H1 (cell line): ENCODE data around the gene RFT1. TPM values are rescaled to one million over a fixed set of nuclear protein-coding genes. Genes with fewer than 3 reads are reported as not detected.

Experiments used
- CTCF ChIA-PET: fragments of 300-600 bp; sonication (Branson Sonifier 250); formaldehyde crosslinking; loops from one replicate; lab custom pipeline; 2021; ENCODE audit not compliant: partially characterized antibody; lab: Charles Lee
- POLR2A ChIA-PET: fragments of 300-600 bp; sonication (Branson Sonifier 250); formaldehyde crosslinking; loops from one replicate; lab custom pipeline; 2021; ENCODE audit warnings: inconsistent platforms; ENCODE audit not compliant: partially characterized antibody; lab: Charles Lee
- DNase-seq, 2 experiments: peaks; one replicate each; pipeline versions ENCODE4 v3.0.0 to v3.0.0-alpha.2; 2010 to 2022; ENCODE audit warnings: low spot score in 2 of 2, low read depth in 1 of 2, mixed read lengths in 1 of 2
- FAIRE-seq: peaks from 2 replicates; lab custom pipeline; 2011; peaks lifted over from hg19 to GRCh38; lab: Jason Lieb, UNC
- H2AFZ ChIP-seq: 2 replicates; pipeline ENCODE4 v1.8.1; 2012; ENCODE audit warnings: low read length, inconsistent platforms
- H2AK5ac ChIP-seq: 2 replicates; pipeline ENCODE4 v1.6.1; 2013; ENCODE audit warnings: low read depth, low read length
- H2BK120ac ChIP-seq: replicated peaks from 2 replicates; pipeline ENCODE3; 2013; ENCODE audit warnings: low read depth, low read length, inconsistent platforms
- H2BK12ac ChIP-seq: 2 replicates; pipeline ENCODE4 v1.6.1; 2013; ENCODE audit warnings: low read depth, low read length
- H2BK15ac ChIP-seq: 2 replicates; pipeline ENCODE4 v1.6.1; 2013; ENCODE audit warnings: low read length
- H2BK20ac ChIP-seq: 2 replicates; pipeline ENCODE4 v1.6.1; 2013; ENCODE audit warnings: low read length
- H2BK5ac ChIP-seq: 2 replicates; pipeline ENCODE4 v1.6.1; 2013; ENCODE audit warnings: low read depth, low read length
- H3K14ac ChIP-seq: 2 replicates; pipeline ENCODE4 v1.6.1; 2013; ENCODE audit warnings: inconsistent platforms; ENCODE audit not compliant: insufficient read length
- H3K18ac ChIP-seq: 2 replicates; pipeline ENCODE4 v1.6.1; 2013; ENCODE audit warnings: low read length; ENCODE audit errors: extremely low read depth
- H3K23ac ChIP-seq: 2 replicates; pipeline ENCODE4 v1.6.1; 2013; ENCODE audit warnings: inconsistent platforms; ENCODE audit not compliant: insufficient read length
- H3K23me2 ChIP-seq: 2 replicates; pipeline ENCODE4 v1.6.1; 2013; ENCODE audit warnings: low read depth, low read length
- H3K27ac ChIP-seq: 2 replicates; pipeline ENCODE4 v1.6.1; 2011; ENCODE audit warnings: low read depth, low read length, inconsistent platforms
- H3K27me3 ChIP-seq, 4 experiments: replicated peaks in 1 of 4; 1 replicate in 1 of 4; 2 replicates in 3 of 4; pipeline versions ENCODE4 v1.6.1 to v1.8.1; 2011 to 2013; ENCODE audit warnings: low read length in 3 of 4, mild to moderate bottlenecking in 3 of 4, inconsistent platforms in 2 of 4, mixed read lengths in 2 of 4, moderate library complexity in 1 of 4; ENCODE audit not compliant: control insufficient read depth in 3 of 4, insufficient read depth in 3 of 4; ENCODE audit errors: extremely low read depth in 1 of 4
- H3K36me3 ChIP-seq, 4 experiments: 2 replicates each; pipeline versions ENCODE4 v1.6.1 to v1.8.1; 2011 to 2013; ENCODE audit warnings: mild to moderate bottlenecking in 4 of 4, low read length in 3 of 4, moderate library complexity in 2 of 4, control low read depth in 1 of 4, inconsistent platforms in 1 of 4; ENCODE audit not compliant: insufficient read depth in 4 of 4, control insufficient read depth in 2 of 4
- H3K4ac ChIP-seq: replicated peaks from 2 replicates; pipeline ENCODE3; 2013; ENCODE audit warnings: low read length, low read depth, mixed read lengths, inconsistent platforms; ENCODE audit not compliant: insufficient read length
- H3K4me1 ChIP-seq, 4 experiments: replicated peaks in 1 of 4; 1 replicate in 1 of 4; 2 replicates in 3 of 4; pipeline versions ENCODE4 v1.6.1 to v1.8.1; 2011 to 2013; ENCODE audit warnings: low read length in 3 of 4, inconsistent platforms in 2 of 4, mixed read lengths in 1 of 4; ENCODE audit not compliant: insufficient read depth in 4 of 4, control insufficient read depth in 3 of 4
- H3K4me2 ChIP-seq, 2 experiments: 2 replicates each; pipeline versions ENCODE4 v1.6.1 to v1.8.1; 2011 to 2013; ENCODE audit warnings: low read depth in 2 of 2, low read length in 2 of 2, control low read depth in 1 of 2, inconsistent platforms in 1 of 2, mild to moderate bottlenecking in 1 of 2; ENCODE audit not compliant: insufficient read depth in 1 of 2
- H3K4me3 ChIP-seq, 4 experiments: fragments of 200-600, 300-600 bp in 1 of 4; sonication (generic), shearing (Covaris generic), sonication (Bioruptor Twin) in 1 of 4; 2 replicates each; pipeline versions ENCODE4 v1.5.1 to v1.8.1; 2011 to 2016; ENCODE audit warnings: low read length in 4 of 4, low read depth in 3 of 4, control low read depth in 2 of 4, inconsistent platforms in 2 of 4, mild to moderate bottlenecking in 2 of 4, mixed read lengths in 1 of 4, moderate library complexity in 1 of 4; ENCODE audit not compliant: insufficient read depth in 2 of 4; ENCODE audit errors: extremely low read depth in 1 of 4
- H3K56ac ChIP-seq: replicated peaks from 2 replicates; pipeline ENCODE3; 2013; ENCODE audit warnings: low read depth, mild to moderate bottlenecking, mixed read lengths, low read length, inconsistent platforms; ENCODE audit not compliant: insufficient read length
- H3K79me1 ChIP-seq: 2 replicates; pipeline ENCODE4 v1.6.1; 2013; ENCODE audit warnings: low read depth, low read length, control low read depth
- H3K79me2 ChIP-seq, 2 experiments: 2 replicates each; pipeline versions ENCODE4 v1.6.1 to v1.8.1; 2012 to 2013; ENCODE audit warnings: low read length in 2 of 2, mild to moderate bottlenecking in 2 of 2, inconsistent platforms in 1 of 2; ENCODE audit not compliant: insufficient read depth in 2 of 2, control insufficient read depth in 1 of 2
- H3K9ac ChIP-seq, 4 experiments: replicated peaks in 1 of 4; 1 replicate in 1 of 4; 2 replicates in 3 of 4; pipeline versions ENCODE4 v1.6.1 to v1.8.1; 2011 to 2013; ENCODE audit warnings: low read depth in 3 of 4, low read length in 3 of 4, control low read depth in 2 of 4, mild to moderate bottlenecking in 2 of 4, moderate library complexity in 2 of 4, inconsistent platforms in 1 of 4; ENCODE audit errors: extremely low read depth in 1 of 4
- H3K9me3 ChIP-seq, 2 experiments: 2 replicates each; pipeline versions ENCODE4 v1.6.1 to v1.8.1; 2012 to 2013; ENCODE audit warnings: mild to moderate bottlenecking in 2 of 2, moderate library complexity in 2 of 2, control low read depth in 1 of 2, inconsistent platforms in 1 of 2, low read depth in 1 of 2, low read length in 1 of 2, mixed read lengths in 1 of 2; ENCODE audit not compliant: insufficient read depth in 2 of 2
- H4K20me1 ChIP-seq, 2 experiments: replicated peaks in 1 of 2; 2 replicates each; pipeline versions ENCODE3 to v1.8.1; 2011 to 2013; ENCODE audit warnings: inconsistent platforms in 2 of 2, low read length in 2 of 2, mild to moderate bottlenecking in 1 of 2; ENCODE audit not compliant: insufficient read depth in 2 of 2, control insufficient read depth in 1 of 2
- H4K5ac ChIP-seq: 2 replicates; pipeline ENCODE4 v1.6.1; 2013; ENCODE audit warnings: low read length, low read depth, mixed read lengths, inconsistent platforms; ENCODE audit not compliant: insufficient read length
- H4K8ac ChIP-seq: 2 replicates; pipeline ENCODE4 v1.8.0; 2013; ENCODE audit warnings: mild to moderate bottlenecking, moderate library complexity, low read length, inconsistent platforms; ENCODE audit not compliant: insufficient read depth; ENCODE audit errors: extremely low read depth
- H4K91ac ChIP-seq: replicated peaks from 2 replicates; pipeline ENCODE3; 2013; ENCODE audit warnings: low read length, mixed read lengths, inconsistent platforms; ENCODE audit not compliant: insufficient read length
- ASH2L ChIP-seq: fragments of 200-600, 300-600 bp; sonication (generic); IDR thresholded peaks from one replicate; pipeline ENCODE4 v1.7.1; 2017; ENCODE audit warnings: low read length
- CEBPB ChIP-seq: IDR thresholded peaks from 2 replicates; pipeline ENCODE4 v1.6.1; 2012; ENCODE audit warnings: low read depth, low read length
- NRF1 ChIP-seq: IDR thresholded peaks from 2 replicates; pipeline ENCODE4 v1.6.1; 2011; ENCODE audit warnings: mild to moderate bottlenecking, low read depth, low read length, improper control_type of control experiment
- PHF8 ChIP-seq: fragments of 200-600 bp; sonication (generic); conservative IDR thresholded peaks from 2 replicates; pipeline ENCODE4 v1.7.1; 2012; ENCODE audit warnings: low read depth, mild to moderate bottlenecking, inconsistent platforms, low read length, moderate library complexity
- POLR2AphosphoS5 ChIP-seq: IDR thresholded peaks from 2 replicates; pipeline ENCODE4 v1.6.1; 2011; ENCODE audit warnings: low read depth, low read length
- RXRA ChIP-seq: IDR thresholded peaks from 2 replicates; pipeline ENCODE4 v1.6.1; 2011; ENCODE audit warnings: low read depth, mild to moderate bottlenecking, low read length, moderate library complexity; ENCODE audit not compliant: insufficient read depth
- TAF1 ChIP-seq: IDR thresholded peaks from 2 replicates; pipeline ENCODE4 v1.6.1; 2011; ENCODE audit warnings: mild to moderate bottlenecking, low read depth, low read length
- WGBS, 2 experiments: shearing (Covaris generic) in 1 of 2; methylation state at CpG; one replicate each; pipeline versions ENCODE4 v1.1.6 to v1.1.7; 2013 to 2015; ENCODE audit warnings: low lambda C conversion rate in 2 of 2, mixed read lengths in 2 of 2, inconsistent platforms in 1 of 2, low coverage in 1 of 2, missing lambda C conversion rate in 1 of 2; ENCODE audit not compliant: insufficient replicate concordance in 2 of 2, insufficient coverage in 1 of 2, insufficient read length in 1 of 2; ENCODE audit errors: extremely low coverage in 1 of 2, missing lambda C conversion rate in 1 of 2; 5-methylcytosine and 5-hydroxymethylcytosine counted together
- polyA plus RNA-seq, 7 experiments: library from polyadenylated mRNA; depleted of rRNA in 3 of 7; stranded (reverse) in 5 of 7; unstranded in 2 of 7; fragments of >200 nt in 5 of 7; fragments of 200-250 nt in 2 of 7; gene quantifications; 1 replicate in 5 of 7; 2 replicates in 1 of 7; 4 replicates in 1 of 7; pipeline versions ENCODE4 v1.2.1 to v1.2.3, GENCODE V29; 2011 to 2013; ENCODE audit warnings: missing spikeins in 2 of 7, mixed read lengths in 2 of 7
- total RNA-seq: library from RNA; stranded (reverse); fragmentation: NEBNext Ultra II Directional; extraction: Animal tissue kit (Norgen Biotek cat#: 25700); gene quantifications from 2 replicates; pipeline ENCODE4 v1.2.1, GENCODE V29; 2021
- TF ChIP-seq, protein P1 (sequence below): IDR thresholded peaks from 2 replicates; pipeline ENCODE4 v1.6.1; 2012; ENCODE audit warnings: inconsistent platforms

RFT1 gene
- total and polyA plus RNA-seq, 2 of the 8 experiments (the other 6 are each of a cell fraction or from before 2014, with no cell fraction given), result 27.7 to 42.4 TPM

DNA sequence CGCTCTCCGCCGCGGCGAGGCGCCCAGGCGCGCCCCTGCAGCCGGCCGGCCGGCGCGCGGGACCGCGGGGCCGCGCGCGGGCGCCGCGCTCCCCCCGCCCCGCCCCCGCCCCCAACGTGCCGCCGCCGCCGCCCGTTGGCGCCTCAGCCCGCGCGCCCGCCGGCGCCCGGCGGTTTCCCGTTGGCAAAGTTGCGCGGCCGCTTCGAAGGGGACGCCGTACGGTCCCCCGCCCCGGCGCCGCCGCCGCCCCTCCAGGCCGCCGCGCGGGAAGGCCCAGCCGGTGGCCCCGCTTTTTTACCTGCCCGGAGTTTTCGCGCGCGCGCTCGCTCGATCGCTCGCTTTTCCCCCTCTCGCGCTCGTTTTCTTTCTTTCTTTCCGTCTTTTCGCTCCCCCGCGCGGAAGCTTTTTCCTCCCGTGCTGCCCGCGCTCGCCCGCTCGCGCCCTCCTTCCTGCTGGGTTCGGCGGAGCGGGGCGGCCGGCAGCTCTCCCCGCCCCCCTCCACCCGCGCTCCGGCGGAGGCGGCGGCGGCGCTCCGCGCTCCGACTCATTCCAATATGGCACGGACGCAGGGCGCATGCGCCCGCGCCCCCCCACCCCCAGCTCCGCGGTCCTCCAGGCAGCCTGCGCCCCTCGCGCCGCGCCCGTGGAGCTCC is 84.6 kb downstream of the RFT1 start, which contains the start of gene SFMBT1:
Gene SFMBT1, minus strand, starts transcription at position 556 of the 653 bp plus-strand sequence. CDS start 76,945 bp downstream, outside the sequence.
- Histone ChIP-seq H2BK20ac (no peak within 1 kb of the TSS), H3K9ac (peak within 1 kb of the TSS; percentile 45 to 83 (median 64)), H3K4me1 (peaks cover 2 to 7% (median 4%) of the 10 kb centered on the region in 4 experiments; a peak in 5 of 7 replicates), H3K79me2 (peaks cover 0 to 34% of the 10 kb centered on the region in 2 experiments; a peak in 2 of 4 replicates), H3K4me2 (peak within 1 kb of the TSS; percentile 88 to 92), H3K18ac (0 out of 2 replicates have a peak within 1 kb of the TSS, but pooled peaks have one; percentile 55), H3K27ac (no peak within 1 kb of the TSS; the same call in 1 of the 2 replicates), H3K79me1 (no peaks in the 10 kb centered on the region), H3K14ac (no peak within 1 kb of the TSS), H2AFZ (peak within 1 kb of the TSS; percentile 43), H3K27me3 (peaks cover 0 to 22% (median 8%) of the 10 kb centered on the region in 4 experiments; a peak in 5 of 7 replicates), H3K9me3 (no peaks in the 10 kb centered on the region), H4K5ac (no peak within 1 kb of the TSS), H4K20me1 (no peaks in the 10 kb centered on the region), H3K4ac (peak within 1 kb of the TSS; percentile 25), H3K23ac (no peak within 1 kb of the TSS), H3K23me2 (peaks cover 4% of the 10 kb centered on the region; the same call in 1 of the 2 replicates), H4K91ac (no peak within 1 kb of the TSS), H2BK120ac (no peak within 1 kb of the TSS), H3K56ac (no peak within 1 kb of the TSS), H4K8ac (peak within 1 kb of the TSS; percentile 83), H3K4me3 (peak within 1 kb of the TSS; percentile 76 to 99 (median 88)), H3K36me3 (no peaks in the 10 kb centered on the region), H2BK5ac (no peak within 1 kb of the TSS), H2BK15ac (no peak within 1 kb of the TSS), H2BK12ac (no peak within 1 kb of the TSS), H2AK5ac (no peak within 1 kb of the TSS)
- ChIA-PET POLR2A (interaction anchor here (0.5 to 1.6 kb wide), 4 partner anchors 18 to 235 kb away, joined by 3 to 6 read pairs (median 4); no protein-coding TSS in a partner anchor), CTCF (interaction anchor here (1.2 to 1.7 kb wide), 3 partner anchors 10 to 27 kb away, joined by 3 to 4 read pairs (median 4); no protein-coding TSS in a partner anchor)
- 1% methylated on average over 16 of the region's 117 CpGs; no CpG with 5 or more reads in 1 of the 2 experiments for WGBS, 2 experiments
- DNase-seq (peak in 1 of 2 experiments; percentile 67), FAIRE-seq (no peak)
- TF ChIP-seq PHF8, result peak; percentile 71
- TF ChIP-seq TAF1, result 0 out of 2 replicates have a peak, but pooled peaks have one; percentile 46
- TF ChIP-seq, protein P1, sequence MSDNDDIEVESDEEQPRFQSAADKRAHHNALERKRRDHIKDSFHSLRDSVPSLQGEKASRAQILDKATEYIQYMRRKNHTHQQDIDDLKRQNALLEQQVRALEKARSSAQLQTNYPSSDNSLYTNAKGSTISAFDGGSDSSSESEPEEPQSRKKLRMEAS, result 0 out of 2 replicates have a peak, but pooled peaks have one; percentile 11
- no peak for TF ChIP-seq POLR2AphosphoS5
- TF ChIP-seq NRF1, result peak; percentile 58
- TF ChIP-seq CEBPB, result no peak
- no peak for TF ChIP-seq RXRA
- peak; percentile 83 for TF ChIP-seq ASH2L
